GM19351 (cell line): Measurements from ENCODE around the gene B4GALT2.

ENCODE experiments used
- ATAC-seq: cut with Tn5 transposase; IDR thresholded peaks from one replicate; pipeline ENCODE4 v1.9.1; 2021; ENCODE audit warnings: mild to moderate bottlenecking, moderate library complexity; ENCODE audit not compliant: unreplicated experiment

The B4GALT2 gene

GRCh38 chr1:44000122-44000665, 21.2 kb downstream of the B4GALT2 start:
- no peak for ATAC-seq

GRCh38 chr1:44002165-44002564, 23.2 kb downstream of the B4GALT2 start:
- ATAC-seq = no peak

GRCh38 chr1:44002606-44003157, 23.7 kb downstream of the B4GALT2 start:
- no peak for ATAC-seq

GRCh38 chr1:44008259-44008658, 29.2 kb downstream of the B4GALT2 start:
- no peak for ATAC-seq

- ATAC-seq = no peak
Measured at GRCh38 chr1:44010935-44011471, 32.0 kb downstream of the B4GALT2 start.

- ATAC-seq = no peak
Measured at GRCh38 chr1:44012404-44012803, 33.4 kb downstream of the B4GALT2 start.

GRCh38 chr1:44012941-44013609, 34.1 kb downstream of the B4GALT2 start:
- no peak for ATAC-seq

GRCh38 chr1:44013949-44014348, 34.9 kb downstream of the B4GALT2 start:
- ATAC-seq = no peak

- no peak for ATAC-seq
Measured at GRCh38 chr1:44014365-44015104, 35.5 kb downstream of the B4GALT2 start.

GRCh38 chr1:44015206-44015605, 36.2 kb downstream of the B4GALT2 start:
- no peak for ATAC-seq

- no peak for ATAC-seq
Measured at GRCh38 chr1:44016041-44016889, 37.3 kb downstream of the B4GALT2 start.

GRCh38 chr1:44016890-44017400, 37.9 kb downstream of the B4GALT2 start:
- ATAC-seq = no peak

GRCh38 chr1:44019466-44019948, 40.5 kb downstream of the B4GALT2 start:
- no peak for ATAC-seq

GRCh38 chr1:44020464-44020863, 41.5 kb downstream of the B4GALT2 start:
- ATAC-seq = no peak

- no peak for ATAC-seq
Measured at GRCh38 chr1:44021156-44021555, 42.1 kb downstream of the B4GALT2 start.

GRCh38 chr1:44021581-44022321, 42.7 kb downstream of the B4GALT2 start:
- no peak for ATAC-seq

- no peak for ATAC-seq
Measured at GRCh38 chr1:44024031-44024902, 45.3 kb downstream of the B4GALT2 start.

- no peak for ATAC-seq
Measured at GRCh38 chr1:44024903-44025525, 46.0 kb downstream of the B4GALT2 start.
